H9 (cell line): ENCODE data around the gene HTR2A. TPM values are rescaled to one million over a fixed set of nuclear protein-coding genes. Genes with fewer than 3 reads are reported as not detected.

Experiments used
- DNase-seq: peaks from one replicate; pipeline ENCODE4 v3.0.0-alpha.2; 2017
- H2AFZ ChIP-seq: one replicate; pipeline ENCODE4 v1.6.1; 2013; ENCODE audit warnings: mild to moderate bottlenecking, low read length, control low read depth, moderate library complexity
- H2AK5ac ChIP-seq: 2 replicates; pipeline ENCODE4 v1.6.1; 2013; ENCODE audit warnings: low read length, control low read depth, mixed read lengths; ENCODE audit not compliant: insufficient read length
- H2BK120ac ChIP-seq: one replicate; pipeline ENCODE4 v1.6.1; 2013; ENCODE audit warnings: low read depth, mild to moderate bottlenecking, low read length, control low read depth, inconsistent platforms; ENCODE audit not compliant: poor library complexity, severe bottlenecking
- H2BK12ac ChIP-seq: 2 replicates; pipeline ENCODE4 v1.6.1; 2013; ENCODE audit warnings: low read length, control low read depth, mixed read lengths, low read depth; ENCODE audit not compliant: insufficient read length
- H2BK15ac ChIP-seq: 2 replicates; pipeline ENCODE4 v1.6.1; 2013; ENCODE audit warnings: low read depth, low read length, control low read depth
- H2BK20ac ChIP-seq: one replicate; pipeline ENCODE4 v1.6.1; 2013; ENCODE audit warnings: low read depth, mild to moderate bottlenecking, low read length, control low read depth, inconsistent platforms; ENCODE audit not compliant: poor library complexity, severe bottlenecking
- H2BK5ac ChIP-seq: 2 replicates; pipeline ENCODE4 v1.6.1; 2013; ENCODE audit warnings: low read length, control low read depth, mixed read lengths; ENCODE audit not compliant: insufficient read length
- H3K14ac ChIP-seq: 2 replicates; pipeline ENCODE4 v1.6.1; 2013; ENCODE audit warnings: low read length, control low read depth; ENCODE audit not compliant: insufficient read depth
- H3K18ac ChIP-seq: 2 replicates; pipeline ENCODE4 v1.6.1; 2013; ENCODE audit warnings: low read depth, mild to moderate bottlenecking, mixed read lengths, low read length, control low read depth; ENCODE audit not compliant: insufficient read length
- H3K23ac ChIP-seq: 2 replicates; pipeline ENCODE4 v1.6.1; 2013; ENCODE audit warnings: low read length, control low read depth, mixed read lengths, low read depth; ENCODE audit not compliant: insufficient read length
- H3K23me2 ChIP-seq: 2 replicates; pipeline ENCODE4 v1.6.1; 2013; ENCODE audit warnings: low read depth, mild to moderate bottlenecking, mixed read lengths, low read length, control low read depth; ENCODE audit not compliant: insufficient read length, poor library complexity, severe bottlenecking
- H3K27ac ChIP-seq: 2 replicates; pipeline ENCODE4 v1.5.1; 2013; ENCODE audit warnings: low read length, control low read depth, mixed read lengths, low read depth; ENCODE audit not compliant: insufficient read length
- H3K27me3 ChIP-seq: 2 replicates; pipeline ENCODE4 v1.6.1; 2013; ENCODE audit warnings: low read length, control low read depth, inconsistent platforms; ENCODE audit not compliant: insufficient read depth
- H3K4ac ChIP-seq: 2 replicates; pipeline ENCODE4 v1.6.1; 2013; ENCODE audit warnings: low read depth, mild to moderate bottlenecking, control low read depth, inconsistent platforms, low read length, moderate library complexity
- H3K4me1 ChIP-seq: 2 replicates; pipeline ENCODE4 v1.6.1; 2013; ENCODE audit warnings: low read length, control low read depth, inconsistent platforms; ENCODE audit not compliant: insufficient read depth
- H3K4me2 ChIP-seq: 2 replicates; pipeline ENCODE4 v1.6.1; 2013; ENCODE audit warnings: low read length, control low read depth, mixed read lengths; ENCODE audit not compliant: insufficient read length, insufficient read depth
- H3K56ac ChIP-seq: 2 replicates; pipeline ENCODE4 v1.6.1; 2013; ENCODE audit warnings: low read depth, mild to moderate bottlenecking, mixed read lengths, low read length, control low read depth; ENCODE audit not compliant: insufficient read length
- H3K79me1 ChIP-seq: 2 replicates; pipeline ENCODE4 v1.6.1; 2013; ENCODE audit warnings: low read depth, mild to moderate bottlenecking, moderate library complexity, low read length, control low read depth, inconsistent platforms; ENCODE audit not compliant: insufficient read depth, poor library complexity, severe bottlenecking
- H3K79me2 ChIP-seq: 2 replicates; pipeline ENCODE4 v1.6.1; 2013; ENCODE audit warnings: low read length, control low read depth, inconsistent platforms; ENCODE audit not compliant: insufficient read depth
- H3K9ac ChIP-seq: 2 replicates; pipeline ENCODE4 v1.6.1; 2013; ENCODE audit warnings: low read length, control low read depth, mixed read lengths; ENCODE audit not compliant: insufficient read length; ENCODE audit errors: extremely low read depth
- H3K9me3 ChIP-seq: one replicate; pipeline ENCODE4 v1.6.1; 2013; ENCODE audit warnings: low read depth, low read length, inconsistent platforms; ENCODE audit not compliant: control insufficient read depth
- H3T11ph ChIP-seq: one replicate; pipeline ENCODE4 v1.6.1; 2013; ENCODE audit warnings: mild to moderate bottlenecking, low read length, control low read depth, inconsistent platforms
- H4K20me1 ChIP-seq: one replicate; pipeline ENCODE4 v1.6.1; 2013; ENCODE audit not compliant: control insufficient read depth, insufficient read length, insufficient read depth
- H4K5ac ChIP-seq: 2 replicates; pipeline ENCODE4 v1.6.1; 2013; ENCODE audit warnings: low read depth, mild to moderate bottlenecking, mixed read lengths, low read length, control low read depth; ENCODE audit not compliant: insufficient read length
- H4K8ac ChIP-seq: replicated peaks from 2 replicates; pipeline ENCODE4 v1.6.1; 2013; ENCODE audit warnings: low read length, control low read depth, mixed read lengths, low read depth; ENCODE audit not compliant: insufficient read length
- H4K91ac ChIP-seq: 2 replicates; pipeline ENCODE4 v1.6.1; 2013; ENCODE audit warnings: low read depth, mild to moderate bottlenecking, moderate library complexity, mixed read lengths, low read length, control low read depth; ENCODE audit not compliant: insufficient read length
- H3K27ac Mint-ChIP-seq, 3 experiments: 2 replicates in 2 of 3; 3 replicates in 1 of 3; pipeline ENCODE4 v1.8.0; 2020 to 2021; ENCODE audit warnings: mixed read lengths in 3 of 3, mild to moderate bottlenecking in 1 of 3, moderate library complexity in 1 of 3
- H3K27me3 Mint-ChIP-seq: 2 replicates; pipeline ENCODE4 v1.8.0; 2021; ENCODE audit warnings: low read depth, mild to moderate bottlenecking, moderate library complexity, mixed read lengths
- H3K36me3 Mint-ChIP-seq, 3 experiments: 2 replicates in 2 of 3; 3 replicates in 1 of 3; pipeline ENCODE4 v1.8.0; 2020 to 2021; ENCODE audit warnings: low read depth in 3 of 3, mixed read lengths in 3 of 3; ENCODE audit not compliant: insufficient read depth in 1 of 3
- H3K4me1 Mint-ChIP-seq, 2 experiments: 2 replicates each; pipeline ENCODE4 v1.8.0; 2020; ENCODE audit warnings: mixed read lengths in 2 of 2
- H3K4me3 Mint-ChIP-seq, 2 experiments: 2 replicates in 1 of 2; 3 replicates in 1 of 2; pipeline ENCODE4 v1.8.0; 2020 to 2021; ENCODE audit warnings: mild to moderate bottlenecking in 2 of 2, mixed read lengths in 2 of 2, moderate library complexity in 1 of 2
- H3K9me3 Mint-ChIP-seq, 2 experiments: 2 replicates in 1 of 2; 3 replicates in 1 of 2; pipeline ENCODE4 v1.8.0; 2020; ENCODE audit warnings: mild to moderate bottlenecking in 2 of 2, mixed read lengths in 2 of 2, moderate library complexity in 1 of 2
- WGBS: extraction: QIAGEN DNeasy Blood & Tissue Kit; methylation state at CpG from one replicate; pipeline ENCODE4 v1.1.7; 2013; ENCODE audit warnings: missing lambda C conversion rate, low lambda C conversion rate, mixed read lengths; ENCODE audit not compliant: insufficient read length; ENCODE audit errors: extremely low coverage; 5-methylcytosine and 5-hydroxymethylcytosine counted together
- total RNA-seq: library from RNA; stranded (reverse); gene quantifications from 2 replicates; pipeline ENCODE4 v1.2.1, GENCODE V29; 2021
- TF ChIP-seq, protein P1 (sequence below): fragments of 200-600 bp; sonication (generic); conservative IDR thresholded peaks from 3 replicates; pipeline ENCODE4 v1.8.0; 2021; ENCODE audit warnings: antibody characterized with exemption, mild to moderate bottlenecking

HTR2A gene
- total RNA-seq, 1 experiment from 2014 or later, result not detected

DNA sequence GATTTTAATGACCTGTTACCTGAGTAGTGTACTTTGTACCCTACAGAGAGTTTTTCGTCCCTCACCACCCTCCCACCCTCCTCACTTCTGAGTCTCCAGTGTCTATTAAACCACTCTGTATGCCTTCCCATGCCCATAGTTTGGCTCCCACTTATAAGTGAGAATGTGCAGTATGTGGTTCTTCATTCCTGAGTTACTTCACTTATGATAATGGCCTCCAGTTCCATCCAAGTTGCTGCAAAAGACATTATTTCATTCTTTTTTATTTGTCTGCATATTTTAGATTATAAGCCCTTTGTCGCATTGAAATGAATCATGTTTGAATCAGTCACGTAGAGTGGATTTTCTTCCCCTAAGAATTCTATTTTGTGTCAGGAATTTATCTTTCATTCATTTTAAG lies 12.2 kb upstream of the HTR2A start:
- Histone ChIP-seq H3K18ac (no peak overlapping the region), H2BK12ac (no peak overlapping the region), H3K4ac (no peak overlapping the region), H2BK20ac (no peak overlapping the region), H4K91ac (no peak overlapping the region), H3K4me2 (no peak overlapping the region), H3K27ac (no peak overlapping the region), H3K23ac (no peak overlapping the region), H3K56ac (no peak overlapping the region), H2AK5ac (no peak overlapping the region), H3K9ac (no peak overlapping the region), H3T11ph (no peak overlapping the region), H3K23me2 (no peaks in the 10 kb centered on the region), H2AFZ (no peak overlapping the region), H2BK15ac (no peak overlapping the region), H3K9me3 (peaks cover 4% of the 10 kb centered on the region), H4K5ac (no peak overlapping the region), H3K4me1 (no peaks in the 10 kb centered on the region), H3K79me2 (no peaks in the 10 kb centered on the region), H4K8ac (no peak overlapping the region), H4K20me1 (no peaks in the 10 kb centered on the region), H2BK120ac (no peak overlapping the region), H3K79me1 (no peaks in the 10 kb centered on the region), H3K27me3 (no peaks in the 10 kb centered on the region), H3K14ac (no peak overlapping the region), H2BK5ac (no peak overlapping the region)
- Mint-ChIP-seq H3K27me3 (no peaks in the 10 kb centered on the region), H3K36me3 (peaks cover 0 to 8% (median 2%) of the 10 kb centered on the region in 3 experiments; a peak in 3 of 7 replicates), H3K4me1 (no peaks in the 10 kb centered on the region), H3K9me3 (peaks cover 7% of the 10 kb centered on the region in 2 experiments; a peak in 4 of 5 replicates), H3K4me3 (no peak overlapping the region), H3K27ac (no peak overlapping the region)
- TF ChIP-seq, protein P1, sequence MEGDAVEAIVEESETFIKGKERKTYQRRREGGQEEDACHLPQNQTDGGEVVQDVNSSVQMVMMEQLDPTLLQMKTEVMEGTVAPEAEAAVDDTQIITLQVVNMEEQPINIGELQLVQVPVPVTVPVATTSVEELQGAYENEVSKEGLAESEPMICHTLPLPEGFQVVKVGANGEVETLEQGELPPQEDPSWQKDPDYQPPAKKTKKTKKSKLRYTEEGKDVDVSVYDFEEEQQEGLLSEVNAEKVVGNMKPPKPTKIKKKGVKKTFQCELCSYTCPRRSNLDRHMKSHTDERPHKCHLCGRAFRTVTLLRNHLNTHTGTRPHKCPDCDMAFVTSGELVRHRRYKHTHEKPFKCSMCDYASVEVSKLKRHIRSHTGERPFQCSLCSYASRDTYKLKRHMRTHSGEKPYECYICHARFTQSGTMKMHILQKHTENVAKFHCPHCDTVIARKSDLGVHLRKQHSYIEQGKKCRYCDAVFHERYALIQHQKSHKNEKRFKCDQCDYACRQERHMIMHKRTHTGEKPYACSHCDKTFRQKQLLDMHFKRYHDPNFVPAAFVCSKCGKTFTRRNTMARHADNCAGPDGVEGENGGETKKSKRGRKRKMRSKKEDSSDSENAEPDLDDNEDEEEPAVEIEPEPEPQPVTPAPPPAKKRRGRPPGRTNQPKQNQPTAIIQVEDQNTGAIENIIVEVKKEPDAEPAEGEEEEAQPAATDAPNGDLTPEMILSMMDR, result no peak
- no CpG with 5 or more reads among the region's 3 CpGs for WGBS
- DNase-seq, result no peak
